ENCODE results near the gene INSC.

INSC gene

DNA sequence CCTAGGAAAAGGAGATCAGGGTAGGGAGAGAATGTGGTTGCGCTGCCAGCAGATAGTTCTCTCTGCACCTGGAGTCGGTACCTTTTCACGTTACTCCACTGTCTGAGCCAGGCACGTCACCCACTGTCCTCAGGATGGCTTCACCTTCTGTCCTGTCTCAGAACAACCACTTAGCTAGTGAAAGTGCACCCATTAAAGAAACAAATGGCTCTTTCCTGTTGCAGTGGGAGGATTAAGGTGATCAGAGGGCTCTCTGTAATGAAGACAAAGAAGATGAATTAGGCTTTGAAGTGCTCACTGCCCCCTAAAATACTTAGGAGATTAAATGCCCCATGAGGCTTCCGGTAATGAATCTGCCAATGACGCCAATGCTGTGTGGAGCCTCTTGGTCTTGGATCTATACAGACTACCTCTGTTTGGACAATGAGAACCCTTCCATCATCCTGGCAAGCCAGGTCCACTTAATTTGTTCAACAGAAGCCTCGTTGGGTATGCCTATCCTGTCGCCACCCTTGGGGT lies 113.7 kb downstream of the INSC start:
- DNase-seq, result no peak

DNA sequence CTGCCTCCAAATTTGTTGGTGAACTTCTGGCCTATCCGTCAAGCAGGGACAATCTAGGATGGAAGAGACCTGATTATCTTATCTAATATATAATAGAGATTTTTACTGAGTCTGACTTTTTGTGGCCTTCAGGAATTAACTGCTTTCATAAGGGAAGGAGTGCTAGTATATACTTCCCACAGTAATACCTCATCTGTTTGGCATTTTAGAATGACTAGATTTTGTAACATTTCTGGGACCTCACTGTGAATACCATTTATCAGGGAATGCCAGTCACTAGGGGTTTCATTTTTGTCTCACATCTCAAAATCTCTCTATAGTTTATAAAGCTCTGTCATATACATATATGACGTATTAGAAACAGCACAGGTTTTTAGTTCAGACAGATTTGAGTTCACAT lies 114.3 kb downstream of the INSC start:
- no peak for DNase-seq

DNA sequence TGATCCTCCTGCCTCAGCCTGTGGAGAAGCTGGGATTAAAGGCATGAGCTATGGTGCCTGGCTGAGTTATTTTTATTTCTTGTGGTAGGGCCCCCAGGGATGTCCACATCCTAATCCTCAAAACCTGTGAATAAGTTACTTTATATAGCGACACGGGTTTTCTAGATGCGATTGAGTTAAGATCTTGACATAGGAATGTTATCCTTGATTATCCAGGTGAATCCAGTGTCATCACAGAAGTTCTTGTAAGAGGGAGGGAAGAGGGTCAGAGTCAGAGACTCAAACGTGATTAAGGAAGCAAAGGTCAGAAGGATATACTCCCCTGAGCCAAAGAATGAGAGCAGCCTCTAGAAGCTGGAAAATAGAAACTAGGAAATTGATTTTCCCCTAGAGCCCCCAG lies 117.8 kb downstream of the INSC start:
- no peak for DNase-seq

DNA sequence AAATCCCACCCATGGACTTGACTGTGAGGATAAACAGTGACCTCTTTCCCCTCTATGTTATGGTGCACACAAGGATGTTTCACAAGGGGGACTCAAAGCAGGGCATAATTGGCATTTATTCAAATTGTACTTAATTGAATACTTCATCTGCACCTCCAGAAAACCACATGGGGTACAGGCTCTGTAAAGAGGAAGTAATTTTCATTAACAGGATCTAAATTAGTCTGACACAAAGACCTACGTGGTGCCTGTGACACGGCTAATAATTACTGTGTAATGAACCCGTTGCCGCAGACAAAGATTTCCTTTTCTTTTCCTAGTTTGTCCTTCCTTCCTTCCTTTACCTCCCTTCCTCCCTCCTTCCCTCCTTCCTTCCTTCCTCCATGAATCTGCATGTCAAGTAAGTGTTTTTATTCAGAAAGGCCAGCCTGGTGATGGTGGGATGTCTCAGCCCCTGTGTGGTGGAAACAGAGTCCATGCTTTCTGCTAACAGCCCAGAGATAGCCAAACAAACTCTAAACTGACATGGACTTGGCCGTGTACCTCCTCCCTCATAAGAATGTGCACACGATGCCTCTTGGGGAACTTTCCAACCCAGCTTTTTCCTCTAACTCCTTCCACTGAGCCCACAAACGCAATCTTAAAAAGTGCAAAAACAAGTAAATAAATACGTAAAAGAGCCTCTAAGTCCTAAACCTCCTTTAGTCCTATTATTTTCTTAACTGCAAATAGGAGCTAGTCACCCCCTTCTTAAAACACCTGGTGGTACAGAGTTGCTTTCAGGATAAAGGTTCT lies 118.8 kb downstream of the INSC start:
- peak; percentile 9 for DNase-seq

DNA sequence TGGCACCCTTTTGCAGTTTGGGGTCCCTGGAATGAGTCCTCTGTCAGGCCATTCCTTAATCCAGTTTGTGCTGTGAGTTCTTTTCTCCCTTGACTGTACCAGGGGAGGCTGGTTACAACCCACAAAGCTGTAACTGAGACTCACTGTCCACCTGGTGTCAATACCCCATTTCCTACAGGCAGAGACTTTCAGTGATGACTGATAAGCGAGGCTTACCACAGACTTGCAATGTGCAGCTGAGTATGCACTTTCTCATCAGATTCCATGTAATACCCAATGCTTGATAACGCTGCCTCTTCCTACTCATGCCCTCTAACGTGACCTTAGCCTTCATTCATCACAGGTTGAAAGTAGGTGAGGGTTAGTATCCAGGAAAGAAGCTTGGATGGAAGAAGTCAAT lies 120.1 kb downstream of the INSC start:
- no peak for DNase-seq

DNA sequence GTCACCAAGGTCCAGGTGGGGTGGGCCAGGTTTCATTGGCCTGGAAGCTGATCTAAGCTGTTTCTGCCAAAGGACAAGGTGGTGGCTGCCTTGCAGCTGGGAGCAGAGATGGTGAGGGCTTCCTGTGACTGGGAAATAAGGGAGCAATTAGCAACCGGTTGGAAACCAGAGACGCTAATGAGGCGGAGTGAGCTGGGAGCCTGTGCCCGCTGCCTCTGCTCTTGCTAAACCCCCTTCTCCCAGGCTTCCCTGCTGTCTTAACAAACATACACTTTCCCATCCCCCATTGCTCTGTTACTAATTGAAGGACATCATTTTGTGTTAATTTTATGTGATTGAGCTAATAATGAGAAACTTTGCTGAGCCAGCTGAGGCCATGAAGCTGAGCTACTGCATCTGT lies 121.8 kb downstream of the INSC start:
- peak; percentile 66 for DNase-seq

DNA sequence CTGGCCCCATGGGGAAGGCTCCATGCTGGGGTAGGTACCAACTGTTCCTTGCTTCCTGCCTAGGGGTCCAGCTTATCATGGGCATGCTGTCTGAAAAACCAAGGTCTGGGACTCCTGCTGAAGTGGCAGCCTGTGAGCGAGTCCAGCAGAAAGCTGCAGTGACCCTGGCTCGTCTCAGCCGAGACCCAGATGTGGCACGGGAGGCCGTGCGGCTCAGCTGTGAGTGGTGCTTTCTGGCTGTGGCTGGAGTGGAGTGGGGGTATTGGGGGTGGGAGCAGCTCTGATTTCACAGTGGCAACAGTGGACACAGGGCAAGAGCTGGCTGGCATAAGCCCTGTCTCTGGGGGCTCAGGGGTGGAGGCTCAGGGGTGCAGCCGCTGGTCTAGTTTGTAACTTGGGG lies 124.1 kb downstream of the INSC start:
- no peak for DNase-seq

DNA sequence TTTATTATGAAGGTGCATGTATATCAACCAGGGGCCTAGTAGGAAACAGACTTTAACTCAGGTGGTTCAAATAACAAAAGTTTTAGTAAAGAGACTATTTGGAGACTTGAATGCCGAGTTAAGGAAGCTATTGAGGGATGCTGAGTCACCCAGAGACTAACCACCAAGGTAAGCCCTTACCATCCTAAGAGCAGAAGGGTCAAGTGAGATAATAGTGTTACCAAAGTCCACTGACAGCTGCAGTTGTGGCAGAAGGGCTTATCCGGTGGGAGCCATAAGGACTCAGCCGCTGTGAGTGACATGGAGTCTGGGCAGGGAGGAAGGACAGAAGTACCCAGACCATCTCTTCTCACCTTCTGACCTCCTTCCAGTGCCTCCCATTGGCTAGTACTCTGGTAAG lies 134.0 kb downstream of the INSC start:
- no peak for DNase-seq

DNA sequence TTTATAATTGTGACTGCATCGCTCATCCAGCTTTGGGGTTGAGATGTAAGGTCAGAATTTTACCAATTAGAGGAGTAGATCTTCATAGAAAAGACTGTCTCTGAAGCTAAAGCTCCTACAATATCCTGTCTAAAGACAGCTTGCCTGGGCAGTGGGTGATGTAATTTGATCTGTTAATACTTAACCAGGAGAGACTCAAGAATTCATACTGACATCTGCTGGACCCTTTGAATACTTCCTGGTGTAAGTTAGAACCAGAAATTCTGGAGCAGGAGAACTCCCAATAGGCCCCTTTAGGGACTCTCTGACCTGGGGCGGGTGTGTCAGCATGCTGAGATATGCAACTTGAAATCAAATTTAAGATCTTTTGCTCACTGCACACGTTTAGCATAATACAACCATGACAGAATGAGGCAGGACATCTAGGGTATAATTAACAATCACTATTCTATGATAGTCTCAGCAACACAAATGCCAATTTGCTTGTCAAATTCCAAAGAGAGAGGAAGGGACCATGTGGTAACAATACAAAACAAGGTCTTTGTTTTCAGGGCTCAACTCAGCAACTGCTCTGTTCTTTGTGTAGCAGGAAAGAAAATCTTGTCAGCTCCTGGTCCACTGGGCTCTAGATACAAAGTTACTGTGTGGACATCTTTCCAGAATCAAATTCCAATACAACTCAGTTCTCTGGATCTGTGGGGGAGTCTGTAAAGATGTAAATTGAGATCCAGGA lies 143.9 kb downstream of the INSC start:
- peak; percentile 10 for DNase-seq

DNA sequence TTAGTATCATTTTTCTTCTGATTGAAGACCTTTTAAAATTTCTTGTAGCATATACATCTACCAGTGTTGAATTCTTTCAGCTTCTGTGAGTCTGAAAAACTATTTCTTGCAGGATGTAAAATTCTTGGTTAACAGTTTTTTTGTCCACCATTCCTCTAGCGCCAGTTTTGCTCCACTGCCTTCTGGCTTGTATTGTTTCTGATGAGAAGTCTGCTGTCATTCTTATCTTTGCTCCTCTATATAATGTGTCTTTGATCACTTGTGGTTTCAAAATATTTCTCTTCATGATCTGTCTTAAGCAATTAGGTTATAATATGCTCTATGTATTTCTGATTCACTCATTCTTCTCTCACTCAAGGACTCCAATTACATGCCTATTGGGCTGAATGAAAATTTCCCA lies 152.3 kb downstream of the INSC start:
- no peak for DNase-seq

DNA sequence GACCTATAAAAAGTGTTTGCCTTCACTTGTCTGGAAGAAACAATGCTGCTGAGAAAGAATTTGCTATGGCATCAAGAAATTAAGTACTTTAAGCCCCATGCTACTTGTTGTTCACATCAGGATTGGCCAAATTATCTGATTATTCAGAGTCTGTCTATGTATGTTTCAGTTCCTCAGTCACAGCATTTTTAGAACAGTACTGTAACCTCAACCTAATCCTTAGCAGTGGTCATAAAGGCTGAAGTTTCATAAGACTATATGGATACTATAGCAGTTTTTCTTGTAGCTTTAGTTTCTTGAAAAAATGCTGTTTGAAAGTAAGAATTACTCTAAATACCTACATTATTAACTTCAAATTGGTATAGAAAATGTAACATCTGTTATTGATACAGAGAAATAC lies 153.9 kb downstream of the INSC start:
- no peak for DNase-seq

DNA sequence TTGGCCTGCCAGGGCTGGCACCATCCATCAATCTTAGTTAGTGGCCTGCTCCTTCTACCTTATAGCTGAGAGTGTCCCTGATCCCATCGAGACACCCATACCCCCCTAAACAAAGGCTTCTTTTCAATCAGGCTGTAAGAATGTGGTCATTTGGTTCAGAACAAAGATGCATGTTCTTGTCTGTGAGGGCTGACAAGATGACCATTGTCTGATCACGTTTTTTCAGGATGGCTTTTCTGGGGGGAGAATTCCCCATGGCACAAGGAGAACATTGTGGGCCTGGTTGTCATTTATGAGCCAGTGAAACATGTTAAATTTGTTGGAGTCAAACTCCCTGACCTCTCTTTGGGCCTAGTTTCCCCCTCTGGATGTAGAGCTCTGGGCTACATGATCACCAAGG lies 160.4 kb downstream of the INSC start:
- DNase-seq, result no peak

DNA sequence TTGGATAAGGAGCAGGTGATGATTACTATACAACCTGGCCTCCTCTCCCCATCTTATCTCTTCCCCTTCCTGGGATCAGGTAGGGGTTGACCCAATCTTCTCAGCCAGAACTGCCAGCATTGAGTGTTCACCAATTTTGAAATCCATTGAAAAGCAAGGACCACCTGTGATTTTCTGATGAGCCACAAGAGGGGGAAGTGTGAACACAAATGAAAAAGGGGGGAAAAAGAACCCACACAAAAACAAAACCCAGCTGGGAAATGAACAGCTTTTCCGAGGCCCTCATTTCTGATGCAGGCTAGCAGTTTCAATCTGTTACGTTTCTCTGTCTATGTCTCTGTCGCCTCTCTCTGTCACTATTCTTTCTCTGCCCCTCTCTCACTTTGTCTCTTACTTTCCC lies 161.9 kb downstream of the INSC start:
- peak; percentile 23 for DNase-seq

DNA sequence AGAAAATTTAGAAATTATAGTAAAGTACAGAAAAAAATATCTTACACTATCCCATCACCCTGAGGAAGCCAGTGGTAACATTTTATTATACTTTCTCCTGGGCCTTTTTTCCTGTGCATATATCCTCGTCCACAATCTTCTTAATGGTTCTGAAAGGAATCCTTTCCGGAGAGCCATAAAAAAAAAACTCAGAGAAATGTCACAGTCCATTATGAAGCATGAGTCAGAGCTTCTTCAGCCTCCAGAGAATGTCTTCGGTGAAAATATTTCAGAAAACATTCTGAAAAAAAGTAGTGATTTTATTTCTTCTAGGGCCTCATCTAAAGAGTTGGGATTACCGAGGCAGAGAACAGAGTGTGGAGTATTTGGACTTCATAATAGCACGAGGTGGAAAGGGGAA lies 163.4 kb downstream of the INSC start:
- DNase-seq, result no peak

DNA sequence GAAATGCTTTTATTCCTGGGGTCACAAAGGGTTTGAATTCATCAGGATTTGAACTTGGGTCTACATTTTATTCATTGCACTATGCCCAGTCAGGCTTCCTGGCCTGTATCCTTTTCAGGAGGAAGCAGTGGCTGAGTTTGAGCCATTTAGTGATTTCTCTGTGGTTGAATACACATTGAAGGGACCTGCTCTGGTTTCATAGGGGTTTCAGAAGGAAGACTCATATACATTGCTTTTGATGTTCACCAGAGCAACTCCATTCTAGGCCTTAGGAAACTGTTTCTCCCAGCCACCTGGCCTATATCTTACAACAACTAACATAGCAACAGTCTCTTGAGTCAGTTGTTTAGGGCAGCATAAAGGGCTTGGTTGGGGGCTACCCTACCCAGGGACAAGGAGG lies 165.7 kb downstream of the INSC start:
- DNase-seq, result no peak

DNA sequence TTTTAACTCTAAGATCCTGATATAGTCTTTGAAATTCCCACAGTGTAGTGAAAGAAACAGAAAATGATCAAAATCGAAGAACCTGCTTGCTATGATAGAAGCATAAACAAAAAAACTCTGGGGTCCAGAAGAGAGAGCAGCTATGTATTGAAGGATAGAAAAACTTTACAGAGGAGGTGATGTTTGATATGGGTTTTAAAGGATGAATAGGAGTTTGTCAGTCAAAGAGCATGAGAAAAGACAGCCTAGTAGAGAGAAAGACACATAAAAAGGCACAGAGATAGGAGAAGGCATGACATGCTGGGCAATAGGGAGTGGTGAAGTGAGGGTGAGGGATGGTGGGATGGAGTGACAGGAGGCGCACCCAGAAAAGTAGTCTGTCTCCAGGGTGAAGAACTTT lies 168.0 kb downstream of the INSC start:
- no peak for DNase-seq

DNA sequence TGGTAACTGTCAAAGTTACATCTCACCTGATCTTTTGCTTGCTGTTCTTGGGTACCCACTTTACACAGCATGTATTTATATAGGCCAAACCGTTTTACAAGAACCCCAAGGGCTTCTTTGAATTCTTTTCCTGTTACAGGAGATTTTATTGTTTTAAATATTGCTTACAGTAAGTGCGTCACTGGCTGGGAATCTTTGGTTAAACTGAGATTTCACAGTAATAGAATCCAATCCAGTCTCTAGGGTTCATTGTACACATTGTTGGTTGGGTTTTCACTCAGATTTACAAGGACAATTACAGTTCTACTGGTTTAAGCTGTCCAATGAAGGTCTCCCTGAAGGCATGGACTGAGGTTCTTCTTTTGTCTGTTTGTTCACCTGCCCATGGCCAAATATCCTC lies 171.7 kb downstream of the INSC start:
- no peak for DNase-seq

DNA sequence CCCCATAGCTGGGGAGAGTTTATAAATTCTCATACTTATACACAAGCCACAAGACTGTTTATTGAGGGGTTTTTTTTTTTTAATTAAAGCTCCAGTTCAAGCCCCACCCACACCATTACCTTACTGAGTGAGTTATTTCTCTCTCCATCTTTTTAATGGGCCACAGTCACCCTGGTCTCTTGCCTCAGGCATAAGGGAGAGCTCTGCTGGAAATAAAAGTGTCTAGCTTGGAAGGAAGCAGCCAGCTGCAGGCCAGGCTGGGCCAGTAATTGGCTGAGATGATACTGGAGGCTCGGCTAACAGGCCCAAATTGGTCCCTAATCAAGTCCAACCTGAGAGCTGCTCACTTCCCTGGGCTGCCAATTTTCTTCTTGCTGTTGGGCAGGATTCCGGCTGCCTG lies 174.1 kb downstream of the INSC start:
- no peak for DNase-seq

DNA sequence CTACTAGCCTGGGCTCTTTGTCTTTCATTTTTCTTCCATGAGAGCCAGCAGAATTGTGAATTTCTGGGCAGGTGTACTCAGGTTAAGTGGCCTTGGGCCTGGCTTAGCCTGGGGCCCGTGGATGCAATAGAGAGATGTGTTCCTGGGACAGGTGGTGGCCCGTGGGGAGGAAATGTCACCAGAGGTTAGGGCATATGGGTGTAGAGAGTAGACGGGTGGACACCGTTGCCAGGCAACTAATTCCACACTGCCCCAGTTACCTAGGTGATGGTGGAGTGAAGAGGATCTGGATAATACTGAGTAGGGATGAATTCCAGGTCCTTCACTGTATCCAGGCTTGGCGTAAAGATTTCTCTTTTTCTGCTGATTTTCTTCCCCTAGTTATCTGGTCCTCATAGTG lies 175.0 kb downstream of the INSC start:
- no peak for DNase-seq

DNA sequence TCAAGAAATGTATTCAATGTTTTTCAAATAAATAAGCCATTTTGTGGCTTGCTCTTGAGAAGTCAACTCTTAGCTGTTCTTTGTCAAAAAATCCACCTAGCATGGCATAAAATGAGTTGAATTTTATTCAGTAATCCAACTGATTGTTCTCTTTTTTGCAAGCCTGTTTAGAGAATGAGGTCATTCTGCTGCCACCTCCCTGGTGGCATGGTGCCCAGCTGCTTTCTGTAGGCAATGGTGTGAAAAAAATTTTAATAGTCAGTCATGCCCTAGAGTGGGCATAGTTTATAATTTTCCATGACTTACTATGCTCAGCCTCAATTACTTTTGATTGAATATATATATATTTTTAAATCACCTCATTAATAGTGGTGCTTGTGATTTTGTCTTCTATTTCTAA lies 177.2 kb downstream of the INSC start:
- DNase-seq, result no peak

DNA sequence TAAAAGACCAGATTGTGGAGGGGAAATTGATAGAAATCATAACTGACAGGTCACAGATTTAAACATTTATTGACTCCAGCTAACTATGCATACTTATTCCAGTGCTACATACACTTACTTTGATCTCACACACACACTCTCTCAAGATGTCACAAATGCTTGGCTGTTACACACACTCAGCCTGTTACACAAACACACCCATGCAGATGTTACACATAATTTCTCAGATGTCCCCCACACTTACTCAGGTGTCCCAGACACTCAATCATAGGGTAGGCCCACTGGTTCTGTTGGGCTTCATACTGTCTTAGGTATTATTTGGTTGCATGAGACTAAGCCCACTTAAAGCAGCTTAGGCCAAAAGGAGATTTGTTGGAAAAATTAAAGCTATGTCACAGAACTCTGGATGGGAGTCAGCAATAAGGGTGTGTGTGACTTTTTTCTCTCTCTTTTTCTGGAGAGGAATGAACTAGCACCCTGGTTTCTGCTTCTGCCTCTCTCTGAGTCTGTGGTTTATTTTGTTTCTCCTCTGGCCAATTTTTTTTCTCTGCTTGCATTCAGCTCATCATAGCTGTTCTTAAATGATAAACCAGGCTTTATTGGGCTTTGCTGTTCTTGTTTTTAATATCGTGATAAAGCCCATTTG lies 179.4 kb downstream of the INSC start:
- no peak for DNase-seq

DNA sequence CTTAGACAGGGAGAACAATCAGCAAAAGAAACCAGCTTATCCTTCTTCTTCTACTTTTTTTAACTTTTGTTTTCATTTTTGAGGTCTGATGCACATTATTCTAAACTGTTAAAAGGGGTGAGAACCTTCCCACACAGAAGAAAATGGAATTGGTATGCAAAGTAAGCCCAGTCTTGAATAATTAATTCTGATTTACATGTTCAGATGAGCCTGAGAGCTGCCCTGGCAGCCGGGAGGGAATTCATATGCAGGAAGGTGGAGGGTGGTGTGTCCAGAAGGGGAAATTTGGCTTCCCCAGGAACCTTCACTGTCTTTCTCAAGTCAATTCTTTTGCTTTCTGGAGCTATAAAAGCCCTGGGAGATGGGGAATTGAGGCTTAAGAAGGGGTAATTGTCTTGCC lies 181.0 kb downstream of the INSC start:
- no peak for DNase-seq
